Keratinocyte (primary cell): ENCODE data around the gene EFCAB9. TPM values are rescaled to one million over a fixed set of nuclear protein-coding genes. Genes with fewer than 3 reads are reported as not detected.

Experiments used
- DNase-seq: peaks from one replicate; pipeline ENCODE4 v3.0.0-alpha.2; 2011; ENCODE audit warnings: low read depth, missing footprints, low spot score
- FAIRE-seq: peaks from 2 replicates; lab custom pipeline; 2011; peaks lifted over from hg19 to GRCh38; lab: Jason Lieb, UNC
- H2AFZ ChIP-seq: 2 replicates; pipeline ENCODE4 v1.6.0; 2012; ENCODE audit warnings: low read length, control low read depth, inconsistent platforms; ENCODE audit not compliant: control insufficient read depth
- H3K27ac ChIP-seq: 2 replicates; pipeline ENCODE4 v1.5.1; 2011; ENCODE audit warnings: low read length; ENCODE audit not compliant: control insufficient read depth, insufficient read depth
- H3K27me3 ChIP-seq: 3 replicates; pipeline ENCODE4 v1.6.0; 2011; ENCODE audit warnings: low read length; ENCODE audit not compliant: control insufficient read depth, insufficient read depth; ENCODE audit errors: extremely low read depth
- H3K36me3 ChIP-seq, 2 experiments: 2 replicates in 1 of 2; 3 replicates in 1 of 2; pipeline ENCODE4 v1.5.1; 2011; ENCODE audit warnings: low read length in 2 of 2, mild to moderate bottlenecking in 1 of 2; ENCODE audit not compliant: control insufficient read depth in 2 of 2, insufficient read depth in 2 of 2; ENCODE audit errors: extremely low read depth in 1 of 2
- H3K4me1 ChIP-seq: 3 replicates; pipeline ENCODE4 v1.5.1; 2011; ENCODE audit warnings: low read length; ENCODE audit not compliant: control insufficient read depth, insufficient read depth; ENCODE audit errors: extremely low read depth
- H3K4me2 ChIP-seq: 3 replicates; pipeline ENCODE4 v1.6.0; 2011; ENCODE audit warnings: low read depth, low read length; ENCODE audit not compliant: control insufficient read depth, insufficient read depth; ENCODE audit errors: extremely low read depth
- H3K4me3 ChIP-seq, 3 experiments: fragments of 200-600 bp in 1 of 3; sonication (generic) in 1 of 3; 2 replicates in 2 of 3; 3 replicates in 1 of 3; pipeline ENCODE4 v1.5.1; 2011 to 2016; ENCODE audit warnings: low read length in 3 of 3, mild to moderate bottlenecking in 3 of 3, control low read depth in 2 of 3, inconsistent platforms in 1 of 3, low read depth in 1 of 3, mixed read lengths in 1 of 3, mixed run types in 1 of 3, moderate library complexity in 1 of 3; ENCODE audit not compliant: control insufficient read depth in 2 of 3, insufficient read depth in 2 of 3; ENCODE audit errors: extremely low read depth in 1 of 3
- H3K79me2 ChIP-seq: 2 replicates; pipeline ENCODE4 v1.6.0; 2012; ENCODE audit warnings: low read length; ENCODE audit not compliant: control insufficient read depth, insufficient read depth
- H3K9ac ChIP-seq: 3 replicates; pipeline ENCODE4 v1.6.0; 2011; ENCODE audit warnings: low read length; ENCODE audit not compliant: control insufficient read depth, insufficient read depth; ENCODE audit errors: extremely low read depth
- H3K9me1 ChIP-seq: 3 replicates; pipeline ENCODE4 v1.6.0; 2011; ENCODE audit warnings: low read length; ENCODE audit not compliant: control insufficient read depth, insufficient read depth; ENCODE audit errors: extremely low read depth
- H3K9me3 ChIP-seq: 2 replicates; pipeline ENCODE4 v1.5.1; 2012; ENCODE audit warnings: low read depth, low read length; ENCODE audit not compliant: control insufficient read depth
- H4K20me1 ChIP-seq: 3 replicates; pipeline ENCODE4 v1.6.0; 2011; ENCODE audit warnings: low read length; ENCODE audit not compliant: control insufficient read depth, insufficient read depth; ENCODE audit errors: extremely low read depth
- CTCF ChIP-seq, 3 experiments: IDR thresholded peaks in 1 of 3; conservative IDR thresholded peaks in 1 of 3; optimal IDR thresholded peaks in 1 of 3; 2 replicates in 2 of 3; 3 replicates in 1 of 3; pipeline versions ENCODE3 to v1.5.1; 2011; ENCODE audit warnings: low read length in 3 of 3, mild to moderate bottlenecking in 3 of 3, moderate library complexity in 2 of 3, control low read depth in 1 of 3, inconsistent platforms in 1 of 3; ENCODE audit not compliant: insufficient read depth in 2 of 3; ENCODE audit errors: extremely low read depth in 1 of 3
- EZH2 ChIP-seq: IDR thresholded peaks from one replicate; pipeline ENCODE4 v1.6.1; 2012; ENCODE audit warnings: inconsistent platforms, mild to moderate bottlenecking, low read length, moderate library complexity
- dilution Hi-C: fragments of 300-500 bp; cut with MboI; formaldehyde crosslinking; loops from one replicate; pipeline ENCODE4 v1.7.0; 2020; ENCODE audit warnings: low sequenced_read_pairs; ENCODE audit not compliant: extremely low pct_ligation_motif_present
- polyA plus RNA-seq, 5 experiments: library from polyadenylated mRNA; depleted of rRNA in 3 of 5; stranded (reverse) in 3 of 5; stranded (forward) in 1 of 5; unstranded in 1 of 5; fragments of >200 nt; gene quantifications; 1 replicate in 1 of 5; 2 replicates in 3 of 5; 3 replicates in 1 of 5; pipeline versions ENCODE4 v1.2.1 to v1.2.3, GENCODE V29; 2011 to 2012; ENCODE audit warnings: missing spikeins in 2 of 5, low read depth in 1 of 5, low replicate concordance in 1 of 5

The EFCAB9 gene
- polyA plus RNA-seq, 1 donor (not counting 4 experiments of a cell fraction or from before 2014, with no cell fraction given) = not detected

GRCh38 chr5:172159016-172159415, 35.0 kb upstream of the EFCAB9 start:
- peaks cover 9% of the 10 kb centered on the region for H4K20me1 ChIP-seq
- no peak for FAIRE-seq

GRCh38 chr5:172160506-172160905, 33.5 kb upstream of the EFCAB9 start:
- H3K27me3 ChIP-seq = no peaks in the 10 kb centered on the region
- H4K20me1 ChIP-seq = peaks cover 9% of the 10 kb centered on the region
- no peak overlapping the region for H2AFZ ChIP-seq
- H3K4me1 ChIP-seq = no peaks in the 10 kb centered on the region
- H3K27ac ChIP-seq = no peak overlapping the region
- H3K4me2 ChIP-seq = no peak overlapping the region
- dilution Hi-C loops = no loop called here
- H3K9ac ChIP-seq = no peak overlapping the region
- no peak for DNase-seq
- H3K79me2 ChIP-seq = peaks cover 57% of the 10 kb centered on the region
- FAIRE-seq = no peak
- peaks cover 10 to 24% of the 10 kb centered on the region in 2 experiments for H3K36me3 ChIP-seq
- TF ChIP-seq EZH2 (no peak), CTCF (optimal IDR thresholded peaks at IDR 0.05 in 1 of 3, IDR thresholded peaks at IDR 0.05 in 1 of 3, conservative IDR thresholded peaks at IDR 0.05 in 1 of 3; ENCODE audit: extremely low read depth in 1 of 3, insufficient read depth in 2 of 3, low read length in 3 of 3) (no peak)
- H3K9me3 ChIP-seq = no peaks in the 10 kb centered on the region
- H3K9me1 ChIP-seq = peaks cover 3% of the 10 kb centered on the region
- H3K4me3 ChIP-seq = no peak overlapping the region

More at GRCh38 chr5:172159016-172159415, 35.0 kb upstream of the EFCAB9 start:
- H3K9ac ChIP-seq = no peak overlapping the region
- no peaks in the 10 kb centered on the region for H3K27me3 ChIP-seq
- dilution Hi-C loops = no loop called here
- no peak overlapping the region for H3K4me2 ChIP-seq
- no peaks in the 10 kb centered on the region for H3K9me3 ChIP-seq
- TF ChIP-seq EZH2 (no peak), CTCF (optimal IDR thresholded peaks at IDR 0.05 in 1 of 3, IDR thresholded peaks at IDR 0.05 in 1 of 3, conservative IDR thresholded peaks at IDR 0.05 in 1 of 3; ENCODE audit: extremely low read depth in 1 of 3, insufficient read depth in 2 of 3, low read length in 3 of 3) (no peak)
- H3K9me1 ChIP-seq = peaks cover 3% of the 10 kb centered on the region
- H3K79me2 ChIP-seq = peaks cover 53% of the 10 kb centered on the region
- H2AFZ ChIP-seq = no peak overlapping the region
- no peak overlapping the region for H3K4me3 ChIP-seq
- no peak overlapping the region for H3K27ac ChIP-seq
- no peak for DNase-seq
- no peaks in the 10 kb centered on the region for H3K4me1 ChIP-seq
- peaks cover 9 to 26% of the 10 kb centered on the region in 2 experiments for H3K36me3 ChIP-seq
